Dedifferentiated amniotic fluid mesenchymal stem cell (primary cell): ENCODE measurements around the gene GRIN3B.
A peak's percentile ranks its signal among the peaks of the same experiment; 100 is the strongest.
"Not testable (repeated sequence)": the region's sequence is repeated elsewhere in the genome, so short reads cannot be mapped to it uniquely, and the experiment has no call there.

Experiments
- DNase-seq: peaks from one replicate; pipeline ENCODE4 v3.0.0-alpha.2; 2016; ENCODE audit errors: extremely low spot score

Gene GRIN3B

DNA sequence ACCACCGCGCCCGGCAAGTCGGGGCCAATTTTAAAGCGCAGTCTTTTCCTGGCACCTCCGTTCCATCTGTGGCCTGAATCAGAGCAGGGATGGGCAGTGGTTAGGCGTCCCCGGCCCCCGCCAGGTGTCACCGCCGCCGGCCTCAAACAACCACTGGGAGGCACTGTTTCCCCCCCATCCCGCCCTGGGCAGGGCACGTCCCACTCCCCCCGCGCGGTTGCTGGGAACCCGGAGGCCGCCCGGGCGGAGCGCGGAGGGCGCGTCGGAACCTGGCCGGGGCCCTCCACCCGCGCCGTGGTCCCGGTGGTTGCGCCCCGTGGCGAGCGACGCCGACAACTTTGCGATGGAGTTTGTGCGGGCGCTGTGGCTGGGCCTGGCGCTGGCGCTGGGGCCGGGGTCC lies at the start of gene GRIN3B:
GRIN3B (plus strand) TSS at position 325 of the 400 bp plus-strand sequence; CDS start at position 344, 19 bp downstream.
- DNase-seq, result peak; percentile 33

GRCh38 chr19:952049-952679 lies 48.1 kb upstream of the GRIN3B start:
- DNase-seq, result no peak

DNA sequence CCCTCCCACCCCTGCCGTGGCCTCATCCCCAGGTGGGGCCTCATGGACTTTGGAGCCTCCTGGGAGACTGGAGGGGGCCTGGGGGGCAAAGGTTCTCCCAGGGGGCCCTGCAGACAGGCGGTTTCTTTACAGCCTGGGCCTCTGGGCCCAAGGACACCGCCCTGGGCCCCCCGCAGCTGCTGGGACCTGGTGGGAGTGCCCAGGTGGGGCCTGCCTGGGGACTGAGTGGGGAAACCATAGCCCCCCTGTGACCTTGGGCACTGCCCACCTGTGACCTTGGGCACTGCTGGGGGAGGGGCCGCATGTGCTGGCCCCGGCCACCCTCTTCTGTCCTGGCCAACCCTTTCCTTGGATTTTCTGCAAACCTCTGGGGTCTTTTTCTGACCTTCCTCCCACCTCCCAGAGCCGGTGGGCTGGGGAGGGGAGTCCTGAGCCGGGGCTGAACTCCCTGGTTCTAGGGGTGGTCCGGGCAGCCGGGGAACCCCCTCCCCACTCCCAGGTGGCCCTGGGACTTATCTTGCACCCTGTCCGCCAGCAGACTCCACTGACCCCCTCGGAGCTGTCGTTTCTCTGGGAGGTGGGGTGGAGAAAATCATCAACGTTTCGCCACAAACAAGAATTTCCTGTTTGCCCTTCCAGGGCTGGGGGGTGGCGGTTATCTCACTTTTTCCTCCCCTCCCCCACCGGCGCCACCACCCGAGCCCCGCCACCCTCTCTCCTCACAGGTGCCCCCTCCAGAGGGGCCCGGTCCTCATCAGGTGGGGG lies 47.4 kb upstream of the GRIN3B start:
- DNase-seq, result no peak

DNA sequence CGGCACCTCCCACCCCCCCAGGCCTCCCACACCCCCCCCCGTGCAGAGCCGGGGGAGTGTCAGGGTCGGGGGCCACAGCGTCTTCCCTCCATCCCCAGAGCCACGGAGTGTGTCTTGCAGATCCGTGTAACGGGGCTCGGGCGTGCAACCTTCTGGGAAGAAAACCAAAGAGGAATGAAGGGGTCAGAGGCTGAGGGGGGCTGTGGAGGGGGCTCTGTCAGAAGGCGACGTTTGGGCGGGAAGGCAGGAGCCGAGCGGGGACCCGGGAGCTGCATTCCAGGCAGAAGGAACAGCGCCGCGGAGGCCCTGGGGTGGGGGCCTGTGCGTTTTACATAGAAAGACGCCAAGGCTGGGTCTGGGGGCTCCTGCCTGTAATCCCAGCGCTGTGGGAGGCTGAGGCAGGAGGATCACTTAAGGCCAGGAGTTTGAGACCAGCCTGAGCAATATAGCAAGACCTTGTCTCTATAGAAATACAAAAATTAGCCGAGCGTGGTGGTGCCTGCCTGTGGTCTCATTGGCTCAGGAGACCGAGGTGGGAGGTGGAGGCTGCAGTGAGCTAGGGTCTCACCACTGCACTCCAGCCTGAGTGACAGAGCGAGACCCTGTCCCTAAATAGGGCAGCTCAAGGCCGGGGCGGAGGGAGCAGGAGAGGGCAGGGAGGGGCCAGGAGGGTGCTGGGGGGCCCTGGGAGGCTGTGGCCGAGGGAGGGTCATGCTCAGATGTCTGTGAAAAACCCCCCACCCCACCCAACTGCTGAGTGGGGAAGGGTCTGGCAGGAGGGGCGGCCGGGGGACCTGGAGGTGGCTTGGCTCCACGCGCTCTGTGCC lies 46.6 kb upstream of the GRIN3B start:
- no peak for DNase-seq

DNA sequence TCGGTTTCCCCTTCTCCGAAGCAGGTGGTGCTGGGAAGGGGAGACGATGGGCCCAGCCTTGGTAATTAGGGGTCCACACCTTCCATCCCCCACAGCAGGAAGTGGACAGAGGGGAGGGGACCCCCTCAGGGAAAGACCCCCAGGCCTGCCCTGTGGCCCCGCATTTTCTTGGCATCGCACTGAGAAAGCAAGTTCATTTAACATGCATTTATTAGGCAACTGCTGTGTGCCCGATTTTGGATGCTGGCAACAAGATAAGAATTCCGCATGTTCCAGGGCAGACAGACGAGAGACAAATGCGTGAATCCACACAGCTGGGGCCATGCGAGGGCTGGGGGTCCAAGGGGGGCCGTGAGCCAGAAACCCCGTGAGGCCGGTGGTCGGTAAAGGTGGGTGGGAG lies 45.9 kb upstream of the GRIN3B start:
- no peak for DNase-seq

GRCh38 chr19:954672-955494 lies 45.3 kb upstream of the GRIN3B start:
- no peak for DNase-seq

- DNase-seq, result no peak
Observed at GRCh38 chr19:955803-956765, 44.1 kb upstream of the GRIN3B start.

GRCh38 chr19:956766-957440 lies 43.3 kb upstream of the GRIN3B start:
- DNase-seq, result no peak

DNA sequence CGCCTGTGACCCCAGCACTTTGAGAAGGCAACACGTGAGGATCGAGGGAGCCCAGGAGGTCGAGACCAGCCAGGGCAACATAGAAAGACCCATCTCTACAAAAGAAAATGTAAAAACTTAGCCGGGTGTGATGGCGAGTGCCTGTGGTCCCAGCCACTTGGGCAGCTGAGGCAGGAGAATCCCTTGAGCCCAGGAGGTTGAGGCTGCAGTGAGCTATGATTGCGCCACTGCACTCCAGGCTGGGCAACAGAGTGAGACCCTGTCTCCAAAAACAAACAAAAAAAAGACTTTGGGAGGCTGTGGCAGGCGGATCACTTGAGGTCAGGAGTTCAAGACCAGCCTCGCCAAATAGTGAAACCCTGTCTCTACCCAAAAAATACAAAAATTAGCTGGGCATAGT lies 42.6 kb upstream of the GRIN3B start:
- not testable (repeated sequence) for DNase-seq

GRCh38 chr19:958967-959855 lies 41.0 kb upstream of the GRIN3B start:
- no peak for DNase-seq

DNA sequence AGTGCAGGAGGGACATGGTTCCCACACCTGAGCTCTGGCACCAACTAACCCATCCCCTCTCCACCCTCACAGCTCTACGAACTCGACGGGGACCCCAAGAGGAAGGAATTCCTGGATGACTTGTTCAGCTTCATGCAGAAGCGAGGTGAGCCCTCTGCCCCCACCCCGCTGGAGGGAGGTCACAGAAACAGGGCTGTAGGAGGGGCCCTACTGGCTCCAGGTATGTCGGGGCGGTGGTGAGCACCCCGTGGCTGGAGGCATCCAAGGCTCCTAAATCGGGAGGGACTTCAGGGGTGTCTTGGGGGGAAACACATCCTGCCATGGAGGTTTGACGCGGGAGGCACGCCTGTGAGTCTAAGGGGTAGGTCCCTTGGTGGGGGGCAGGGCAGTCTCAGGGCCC lies 40.2 kb upstream of the GRIN3B start:
- no peak for DNase-seq

DNA sequence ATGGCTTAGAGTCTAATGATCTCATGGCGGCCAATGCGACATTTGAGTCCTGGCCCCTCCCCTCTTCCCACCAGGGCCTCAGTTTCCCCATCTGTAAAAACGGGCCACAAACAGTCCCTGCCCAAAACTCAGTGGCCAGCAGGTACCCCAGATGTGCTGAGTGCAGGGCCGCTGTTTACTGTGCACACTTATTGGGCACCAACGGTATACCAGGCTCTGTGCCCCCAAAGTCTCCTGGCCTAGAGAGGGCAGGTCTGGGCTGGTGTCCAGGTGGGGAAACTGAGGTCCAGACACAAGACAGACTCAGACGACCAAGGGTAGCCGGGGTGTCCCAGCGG lies 39.6 kb upstream of the GRIN3B start:
- DNase-seq, result no peak

DNA sequence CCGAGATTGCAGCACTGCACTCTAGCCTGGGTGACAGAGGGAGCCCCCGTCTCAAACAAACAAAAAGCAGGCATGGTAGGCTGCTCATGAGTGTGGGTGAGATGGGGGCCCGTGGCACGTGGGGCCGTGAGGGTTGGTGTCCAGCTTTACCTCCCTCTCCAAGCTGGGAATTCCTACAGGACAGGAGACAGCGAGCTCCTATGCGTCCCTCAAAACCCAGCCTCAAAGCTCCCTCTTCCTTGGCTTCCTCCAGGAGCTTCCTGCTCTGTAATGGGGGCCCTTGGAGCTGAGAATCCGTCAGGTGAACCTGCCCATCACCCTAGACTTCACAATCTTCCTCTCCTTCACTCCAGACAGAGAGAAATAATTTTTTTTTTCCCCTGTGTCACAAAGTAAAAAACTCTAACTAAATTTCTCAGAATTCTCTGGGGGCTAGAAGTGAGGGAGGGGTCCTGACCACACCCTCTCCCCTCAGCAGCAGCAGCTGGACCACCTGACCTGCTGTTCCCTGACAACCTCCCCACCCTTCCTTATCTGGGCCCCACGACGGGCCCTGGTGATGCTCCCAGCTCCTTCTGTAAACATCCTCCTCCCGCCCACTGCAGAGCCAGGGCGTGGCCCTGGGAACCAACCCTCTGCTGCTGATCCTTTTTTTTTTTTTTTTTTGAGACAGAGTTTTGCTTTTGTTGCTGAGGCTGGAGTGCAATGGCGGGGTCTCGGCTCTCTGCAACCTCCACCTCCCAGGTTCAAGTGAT lies 38.2 kb upstream of the GRIN3B start:
- DNase-seq, result peak; percentile 22

DNA sequence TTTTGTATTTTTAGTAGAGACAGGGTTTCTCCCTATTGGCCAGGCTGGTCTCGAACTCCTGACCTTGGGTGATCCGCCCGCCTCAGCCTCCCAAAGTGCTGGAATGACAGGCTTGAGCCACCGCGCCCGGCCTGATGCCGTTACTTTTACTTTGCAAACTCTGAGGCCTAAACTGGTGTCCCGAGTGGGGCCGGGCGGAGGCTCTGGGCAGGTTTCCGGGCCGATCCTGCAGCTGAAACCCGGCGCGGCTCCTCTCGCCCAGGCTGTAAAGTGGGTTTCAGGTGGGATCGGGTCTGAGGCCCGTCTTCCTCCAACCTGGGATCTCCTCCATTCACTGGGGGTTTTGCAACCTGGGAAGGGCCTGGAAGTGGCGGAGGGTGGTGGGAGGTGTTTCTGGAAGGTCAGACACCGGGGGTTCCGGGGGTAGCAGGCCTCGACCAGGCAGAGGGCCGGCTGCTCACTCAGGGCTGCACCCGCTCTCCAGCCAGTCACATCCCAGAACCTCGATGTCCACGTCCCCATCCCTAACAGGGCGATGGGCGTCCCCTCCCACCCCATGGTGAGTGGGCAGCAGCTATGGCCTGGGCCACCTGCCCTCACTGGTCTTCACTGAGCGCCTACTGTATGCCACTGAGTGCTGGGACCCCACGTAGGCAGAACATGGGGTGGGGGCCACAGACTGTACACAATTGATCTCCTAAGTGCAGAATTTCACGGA lies 37.4 kb upstream of the GRIN3B start:
- no peak for DNase-seq

- DNase-seq, result no peak
Observed at GRCh38 chr19:963486-963951, 36.7 kb upstream of the GRIN3B start.

- no peak for DNase-seq
Observed at GRCh38 chr19:964116-964520, 36.1 kb upstream of the GRIN3B start.
